Prostate gland (tissue), 2 donors: ENCODE measurements around the gene EPO. TPM values are rescaled to one million over a fixed set of nuclear protein-coding genes. Genes with fewer than 3 reads are reported as not detected.
"Not testable (repeated sequence)": the region's sequence is repeated elsewhere in the genome, so short reads cannot be mapped to it uniquely, and the experiment has no call there.

Experiments
- DNase-seq: peaks from one replicate; pipeline ENCODE4 v3.0.0-alpha.2; 2019; ENCODE audit warnings: low spot score
- H3K27ac ChIP-seq, 2 donors: fragments of 200-600 bp; sonication (generic); 2 replicates each; pipeline ENCODE4 v1.5.1; 2017 to 2019
- H3K27me3 ChIP-seq: fragments of 200-600 bp; sonication (generic); replicated peaks from 2 replicates; pipeline ENCODE4 v1.5.1; 2019; ENCODE audit not compliant: insufficient read depth
- H3K36me3 ChIP-seq, 2 donors: fragments of 200-600 bp; sonication (generic); 1 replicate in 1 of 2; 2 replicates in 1 of 2; pipeline versions ENCODE4 v1.5.1 to v1.8.1; 2017 to 2019
- H3K4me1 ChIP-seq: fragments of 200-600 bp; sonication (generic); replicated peaks from 2 replicates; pipeline ENCODE4 v1.5.1; 2019
- H3K4me3 ChIP-seq, 2 donors: fragments of 200-600 bp; sonication (generic); 2 replicates each; pipeline ENCODE4 v1.5.1; 2017 to 2019
- H3K9me3 ChIP-seq: fragments of 200-600 bp; sonication (generic); 2 replicates; pipeline ENCODE4 v1.5.1; 2017
- POLR2A ChIP-seq: fragments of 450-650 bp; IDR thresholded peaks from one replicate; pipeline ENCODE4 v1.6.1; 2016; ENCODE audit warnings: antibody characterized with exemption, mild to moderate bottlenecking
- POLR2AphosphoS5 ChIP-seq: sonication (generic); formaldehyde crosslinking; IDR thresholded peaks from one replicate; pipeline ENCODE4 v1.6.1; 2017; ENCODE audit warnings: antibody characterized with exemption
- WGBS: methylation state at CpG from one replicate; pipeline ENCODE4 v1.1.5; 2018; 5-methylcytosine and 5-hydroxymethylcytosine counted together
- intact Hi-C: fragments of 100-400 bp; cut with DNase I; formaldehyde crosslinking; loops from one replicate; pipeline ENCODE4 v1.14.2; 2022
- total RNA-seq, 2 donors: library from RNA; depleted of rRNA; stranded (reverse); fragments of >200 nt; gene quantifications; one replicate each; pipeline ENCODE4 v1.1.0, GENCODE V29; 2016
- TF ChIP-seq, protein P1 (sequence below), 4 experiments: fragments of 200-600 bp in 2 of 4; fragments of 450-650 bp in 2 of 4; sonication (generic) in 2 of 4; IDR thresholded peaks; 1 replicate in 3 of 4; 2 replicates in 1 of 4; pipeline ENCODE4 v1.5.1; 2016 to 2019; ENCODE audit warnings: antibody characterized with exemption in 4 of 4, mild to moderate bottlenecking in 2 of 4, moderate library complexity in 2 of 4

The EPO gene
- total RNA-seq, 2 donors from 2014 or later = 1.6 TPM; not detected in 1

DNA sequence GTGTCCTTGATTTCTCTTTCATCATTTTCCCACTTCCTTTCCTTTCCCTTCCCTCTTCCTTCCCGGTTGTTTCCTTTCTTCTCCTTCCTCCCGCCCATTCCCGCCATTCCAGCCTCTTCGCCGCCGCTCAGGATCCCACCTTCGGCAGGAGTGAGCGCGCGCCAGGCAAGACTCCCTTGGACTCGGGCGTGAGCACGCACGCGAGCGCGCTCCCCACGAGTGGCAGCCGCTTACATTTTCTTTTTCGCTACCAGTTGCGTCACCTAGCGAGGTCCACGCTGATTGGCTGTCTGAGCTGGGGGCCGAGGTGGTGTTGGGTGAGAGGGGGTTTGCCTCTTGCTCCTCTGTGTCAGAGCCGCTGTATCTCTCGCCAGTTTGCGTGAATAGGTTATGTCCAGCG is 24.9 kb downstream of the EPO start:
- WGBS = 21% methylated on average over 27 of the region's 28 CpGs
- no peaks in the 10 kb centered on the region for H3K9me3 ChIP-seq
- no peaks in the 10 kb centered on the region for H3K36me3 ChIP-seq
- TF ChIP-seq POLR2A (no peak), POLR2AphosphoS5 (peak; percentile 10)
- TF ChIP-seq, protein P1, sequence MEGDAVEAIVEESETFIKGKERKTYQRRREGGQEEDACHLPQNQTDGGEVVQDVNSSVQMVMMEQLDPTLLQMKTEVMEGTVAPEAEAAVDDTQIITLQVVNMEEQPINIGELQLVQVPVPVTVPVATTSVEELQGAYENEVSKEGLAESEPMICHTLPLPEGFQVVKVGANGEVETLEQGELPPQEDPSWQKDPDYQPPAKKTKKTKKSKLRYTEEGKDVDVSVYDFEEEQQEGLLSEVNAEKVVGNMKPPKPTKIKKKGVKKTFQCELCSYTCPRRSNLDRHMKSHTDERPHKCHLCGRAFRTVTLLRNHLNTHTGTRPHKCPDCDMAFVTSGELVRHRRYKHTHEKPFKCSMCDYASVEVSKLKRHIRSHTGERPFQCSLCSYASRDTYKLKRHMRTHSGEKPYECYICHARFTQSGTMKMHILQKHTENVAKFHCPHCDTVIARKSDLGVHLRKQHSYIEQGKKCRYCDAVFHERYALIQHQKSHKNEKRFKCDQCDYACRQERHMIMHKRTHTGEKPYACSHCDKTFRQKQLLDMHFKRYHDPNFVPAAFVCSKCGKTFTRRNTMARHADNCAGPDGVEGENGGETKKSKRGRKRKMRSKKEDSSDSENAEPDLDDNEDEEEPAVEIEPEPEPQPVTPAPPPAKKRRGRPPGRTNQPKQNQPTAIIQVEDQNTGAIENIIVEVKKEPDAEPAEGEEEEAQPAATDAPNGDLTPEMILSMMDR (IDR thresholded peaks at IDR 0.05) = no peak
- DNase-seq = no peak
- intact Hi-C loops = no loop called here
- no peak overlapping the region for H3K27ac ChIP-seq
- H3K27me3 ChIP-seq = no peaks in the 10 kb centered on the region
- H3K4me1 ChIP-seq = no peaks in the 10 kb centered on the region
- peak overlapping the region; percentile 19 to 25 for H3K4me3 ChIP-seq

DNA sequence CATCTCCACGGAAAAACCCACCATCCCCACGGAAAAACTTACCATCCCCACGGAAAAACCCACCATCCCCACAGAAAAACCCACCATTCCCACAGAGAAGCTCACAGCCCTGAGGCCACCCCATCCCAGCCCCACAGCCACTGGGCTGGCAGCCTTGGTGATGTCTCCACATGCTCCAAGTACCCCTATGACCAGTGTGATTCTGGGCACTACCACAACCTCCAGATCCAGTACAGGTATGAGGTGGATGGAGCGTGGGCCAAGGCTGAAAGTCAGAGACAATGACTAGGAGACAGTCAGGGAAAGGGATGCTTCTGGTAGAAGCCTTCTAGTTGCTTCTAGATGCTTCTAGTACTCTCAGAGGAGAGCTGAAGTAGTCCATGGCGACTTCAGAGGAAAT is 32.7 kb downstream of the EPO start:
- 88% methylated on average over 5 of the region's 5 CpGs for WGBS
- H3K27me3 ChIP-seq = no peaks in the 10 kb centered on the region
- H3K9me3 ChIP-seq = no peaks in the 10 kb centered on the region
- intact Hi-C loops = no loop called here
- H3K27ac ChIP-seq = no peak overlapping the region
- TF ChIP-seq, protein P1 (IDR thresholded peaks at IDR 0.05) = no peak
- TF ChIP-seq POLR2AphosphoS5 = no peak
- no peak for TF ChIP-seq POLR2A
- no peaks in the 10 kb centered on the region for H3K36me3 ChIP-seq
- DNase-seq = no peak
- H3K4me1 ChIP-seq = no peaks in the 10 kb centered on the region
- H3K4me3 ChIP-seq = no peak overlapping the region

DNA sequence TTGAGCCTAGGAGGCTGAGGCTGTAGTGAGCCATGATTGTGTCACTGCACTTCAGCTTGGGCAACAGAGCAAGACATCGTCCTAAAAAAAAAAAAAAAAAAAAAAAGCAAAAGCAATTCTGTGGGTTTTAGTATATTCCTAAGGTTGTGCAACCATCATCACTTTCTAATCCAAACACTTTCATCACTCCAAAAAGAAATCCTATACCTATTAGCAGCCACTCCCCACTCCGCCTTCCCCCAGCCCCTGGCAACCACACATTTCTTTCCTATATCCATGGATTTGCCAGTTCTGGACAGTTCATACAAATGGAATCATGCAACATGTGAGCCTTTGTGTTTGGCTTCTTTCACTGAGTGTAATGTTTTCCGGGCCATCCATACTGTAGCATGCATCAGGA is 33.5 kb downstream of the EPO start:
- Histone ChIP-seq H3K36me3 (no peaks in the 10 kb centered on the region), H3K4me1 (no peaks in the 10 kb centered on the region), H3K27me3 (no peaks in the 10 kb centered on the region), H3K4me3 (no peak overlapping the region), H3K27ac (no peak overlapping the region), H3K9me3 (no peaks in the 10 kb centered on the region)
- DNase-seq = no peak
- 74% methylated on average over 3 of the region's 3 CpGs for WGBS
- intact Hi-C loops = no loop called here
- TF ChIP-seq, protein P1 (IDR thresholded peaks at IDR 0.05) = no peak
- no peak for TF ChIP-seq POLR2AphosphoS5
- no peak for TF ChIP-seq POLR2A

DNA sequence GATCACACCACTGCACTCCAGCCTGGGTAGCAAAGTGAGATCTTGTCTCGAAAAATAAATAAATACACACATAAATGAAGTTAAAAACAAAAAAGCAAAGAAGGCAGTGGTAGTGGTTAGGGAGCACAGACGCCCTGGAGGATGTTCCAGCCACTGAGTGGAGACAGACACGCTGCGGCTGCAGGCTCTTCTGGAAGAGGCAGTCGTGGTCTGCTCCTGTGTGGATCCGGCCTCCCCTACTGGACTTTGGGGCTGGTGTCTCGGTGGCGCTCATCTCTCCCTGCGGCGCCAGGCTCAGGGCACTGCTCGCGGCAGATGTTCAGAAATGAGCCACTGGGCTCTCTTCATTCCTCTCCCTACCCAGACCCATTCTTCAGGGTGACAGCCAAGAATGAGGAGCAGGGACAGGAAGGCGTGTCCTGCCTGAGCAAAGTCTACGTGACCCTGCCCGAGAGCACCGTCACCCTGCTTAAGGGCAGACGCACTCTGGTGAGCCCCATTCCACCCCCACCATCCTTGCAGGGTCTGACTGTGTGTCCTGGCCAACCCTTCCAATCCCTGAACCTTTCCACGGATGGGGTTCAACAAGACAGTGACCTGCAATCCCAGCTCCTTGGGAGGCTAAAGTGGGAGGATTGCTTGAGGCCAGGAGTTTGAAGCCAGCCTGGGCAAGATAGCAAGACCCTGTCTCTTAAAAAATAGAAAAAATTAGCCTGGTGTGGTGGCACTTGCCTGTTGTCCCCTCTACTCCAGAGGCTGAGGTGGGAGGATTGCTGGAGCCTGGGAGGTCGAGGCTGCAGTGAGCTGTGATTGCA is 39.3 kb downstream of the EPO start:
- Histone ChIP-seq H3K27ac (no peak overlapping the region), H3K4me3 (no peak overlapping the region), H3K4me1 (no peaks in the 10 kb centered on the region), H3K9me3 (no peaks in the 10 kb centered on the region), H3K36me3 (no peaks in the 10 kb centered on the region), H3K27me3 (no peaks in the 10 kb centered on the region)
- WGBS = 73% methylated on average over 19 of the region's 19 CpGs
- intact Hi-C loops = no loop called here
- DNase-seq = no peak
- TF ChIP-seq POLR2A (no peak), POLR2AphosphoS5 (no peak)
- TF ChIP-seq, protein P1 (IDR thresholded peaks at IDR 0.05) = no peak

DNA sequence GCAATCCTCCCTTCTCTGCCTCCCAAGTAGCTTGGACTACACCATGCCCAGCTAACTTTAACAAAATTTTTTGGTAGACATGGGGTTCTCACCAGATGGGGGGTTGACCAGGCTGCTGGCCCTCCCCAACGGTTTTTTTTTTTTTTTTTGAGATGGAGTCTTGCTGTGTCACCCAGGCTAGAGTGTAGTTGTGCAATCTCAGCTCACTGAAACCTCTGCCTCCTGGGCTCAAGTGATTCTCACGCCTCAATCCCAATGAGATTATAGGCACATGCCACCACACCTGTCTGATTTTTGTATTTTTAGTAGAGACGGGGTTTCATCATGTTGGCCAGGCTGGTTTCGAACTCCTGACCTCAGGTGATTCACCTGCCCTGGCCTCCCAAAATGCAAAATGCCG is 42.6 kb downstream of the EPO start:
- H3K4me3 ChIP-seq, H3K9me3 ChIP-seq, H3K4me1 ChIP-seq, intact Hi-C loops, H3K36me3 ChIP-seq, H3K27ac ChIP-seq, DNase-seq, H3K27me3 ChIP-seq: not testable (repeated sequence)
- 88% methylated on average over 5 of the region's 5 CpGs for WGBS
